ENCODE measurements around the gene CCDC170.

- TF ChIP-seq CTCF (conservative IDR thresholded peaks at IDR 0.05; ENCODE audit: low read length): no peak
- TF ChIP-seq EZH2phosphoT487 (IDR thresholded peaks at IDR 0.05; ENCODE audit: borderline replicate concordance): no peak
Measured at GRCh38 chr6:151497905-151498304, 4.1 kb downstream of the CCDC170 start.

Data from Loucy (cell line).